Mammary epithelial cell (primary cell): Measurements from ENCODE around the gene PTGR3.

Experiments
- EZH2 ChIP-seq: IDR thresholded peaks from 2 replicates; pipeline ENCODE4 v1.6.1; 2012; ENCODE audit warnings: low read length, inconsistent platforms, borderline replicate concordance
- TF ChIP-seq, protein P1 (sequence below), 2 donors: IDR thresholded peaks in 1 of 2; conservative IDR thresholded peaks in 1 of 2; 2 replicates each; pipeline ENCODE4 v1.5.1; 2011 to 2012; ENCODE audit warnings: inconsistent platforms in 2 of 2, low read length in 2 of 2, mild to moderate bottlenecking in 2 of 2, control low read depth in 1 of 2, low read depth in 1 of 2; ENCODE audit not compliant: insufficient read depth in 1 of 2; ENCODE audit errors: extremely low read depth in 1 of 2

DNA sequence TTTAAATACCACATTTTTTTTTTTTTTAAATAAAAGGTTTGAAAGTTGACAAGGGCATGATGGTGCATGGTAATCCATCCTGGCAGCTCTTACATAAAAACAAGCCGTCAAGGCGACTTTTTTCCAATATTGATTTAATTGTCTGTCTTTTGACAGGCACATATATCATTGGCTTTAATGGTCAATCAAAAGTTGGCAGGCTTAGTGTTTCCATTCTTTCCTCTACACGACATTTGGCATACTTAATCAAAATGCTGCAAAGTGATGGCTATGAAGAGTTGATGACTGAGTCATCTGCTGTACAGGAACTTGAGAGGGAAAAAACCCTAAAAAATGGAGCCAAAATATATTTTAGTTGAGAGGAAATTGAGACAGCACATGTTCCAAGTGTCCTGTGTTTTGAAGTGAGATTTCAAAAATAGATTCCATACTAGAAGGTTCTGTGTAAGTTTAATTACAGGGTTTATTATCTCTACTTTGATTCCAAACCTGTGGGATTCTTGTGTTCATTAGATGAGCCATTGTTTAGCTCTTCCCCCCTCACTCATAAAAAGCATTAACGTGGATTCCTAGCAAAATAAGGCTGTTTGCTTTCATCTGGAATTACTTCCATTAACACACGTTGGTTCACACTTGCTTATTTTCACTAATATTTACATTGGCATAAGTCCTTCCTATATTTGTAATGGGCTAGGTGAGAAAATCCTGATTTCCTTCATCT is 4.8 kb upstream of the PTGR3 start:
- TF ChIP-seq, protein P1, sequence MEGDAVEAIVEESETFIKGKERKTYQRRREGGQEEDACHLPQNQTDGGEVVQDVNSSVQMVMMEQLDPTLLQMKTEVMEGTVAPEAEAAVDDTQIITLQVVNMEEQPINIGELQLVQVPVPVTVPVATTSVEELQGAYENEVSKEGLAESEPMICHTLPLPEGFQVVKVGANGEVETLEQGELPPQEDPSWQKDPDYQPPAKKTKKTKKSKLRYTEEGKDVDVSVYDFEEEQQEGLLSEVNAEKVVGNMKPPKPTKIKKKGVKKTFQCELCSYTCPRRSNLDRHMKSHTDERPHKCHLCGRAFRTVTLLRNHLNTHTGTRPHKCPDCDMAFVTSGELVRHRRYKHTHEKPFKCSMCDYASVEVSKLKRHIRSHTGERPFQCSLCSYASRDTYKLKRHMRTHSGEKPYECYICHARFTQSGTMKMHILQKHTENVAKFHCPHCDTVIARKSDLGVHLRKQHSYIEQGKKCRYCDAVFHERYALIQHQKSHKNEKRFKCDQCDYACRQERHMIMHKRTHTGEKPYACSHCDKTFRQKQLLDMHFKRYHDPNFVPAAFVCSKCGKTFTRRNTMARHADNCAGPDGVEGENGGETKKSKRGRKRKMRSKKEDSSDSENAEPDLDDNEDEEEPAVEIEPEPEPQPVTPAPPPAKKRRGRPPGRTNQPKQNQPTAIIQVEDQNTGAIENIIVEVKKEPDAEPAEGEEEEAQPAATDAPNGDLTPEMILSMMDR (conservative IDR thresholded peaks at IDR 0.05 in 1 of 2, IDR thresholded peaks at IDR 0.05 in 1 of 2; ENCODE audit: extremely low read depth in 1 of 2, insufficient read depth in 1 of 2, low read depth in 1 of 2, low read length in 2 of 2): no peak
- TF ChIP-seq EZH2: no peak
